IMR-90 (cell line): ENCODE measurements around the gene SPC25. TPM values are rescaled to one million over a fixed set of nuclear protein-coding genes. Genes with fewer than 3 reads are reported as not detected.

ENCODE experiments used
- ATAC-seq: fragments of 200-7000 bp; cut with Tn5 transposase; 2 replicates; pipeline ENCODE4 v1.9.1; 2020; ENCODE audit warnings: low read depth, mild to moderate bottlenecking, moderate library complexity
- BruUV-seq: library from RNA; stranded (reverse); fragments of 400-500 nt; replicated peaks from 2 replicates; lab custom pipeline; 2021; lab: Mats Ljungman, UMichigan
- CTCF ChIA-PET: fragments of 300-600 bp; formaldehyde crosslinking; extraction: SDS; loops from one replicate; lab custom pipeline; 2021; ENCODE audit warnings: antibody characterized with exemption; lab: Yijun Ruan, JAX
- POLR2A ChIA-PET: fragments of 300-600 bp; sonication (Branson Sonifier 250); formaldehyde crosslinking; loops from one replicate; lab custom pipeline; 2022; ENCODE audit warnings: antibody characterized with exemption; ENCODE audit not compliant: unreplicated experiment; lab: Charles Lee
- DNase-seq: peaks from one replicate; pipeline ENCODE4 v3.0.0; 2013
- H2AFZ ChIP-seq: replicated peaks from 2 replicates; pipeline ENCODE3; 2013; ENCODE audit warnings: low read length, mild to moderate bottlenecking; ENCODE audit not compliant: poor library complexity
- H2AK5ac ChIP-seq: 2 replicates; pipeline ENCODE4 v1.6.1; 2013; ENCODE audit warnings: low read depth, low read length, inconsistent platforms
- H2AK9ac ChIP-seq: replicated peaks from 2 replicates; pipeline ENCODE3; 2013; ENCODE audit warnings: mild to moderate bottlenecking, low read depth, low read length, moderate library complexity; ENCODE audit not compliant: poor library complexity
- H2BK120ac ChIP-seq: 2 replicates; pipeline ENCODE4 v1.6.1; 2013; ENCODE audit warnings: low read depth, low read length, inconsistent platforms
- H2BK15ac ChIP-seq: 3 replicates; pipeline ENCODE4 v1.6.1; 2013; ENCODE audit warnings: low read depth, low read length, inconsistent platforms
- H2BK20ac ChIP-seq: 2 replicates; pipeline ENCODE4 v1.6.1; 2013; ENCODE audit warnings: low read depth, mild to moderate bottlenecking, inconsistent platforms, low read length, moderate library complexity
- H2BK5ac ChIP-seq: 2 replicates; pipeline ENCODE4 v1.6.1; 2013; ENCODE audit warnings: mild to moderate bottlenecking, low read depth, low read length, inconsistent platforms; ENCODE audit not compliant: poor library complexity, severe bottlenecking
- H3K14ac ChIP-seq: replicated peaks from 2 replicates; pipeline ENCODE4 v1.6.1; 2013; ENCODE audit warnings: low read depth, low read length, inconsistent platforms
- H3K18ac ChIP-seq: 2 replicates; pipeline ENCODE4 v1.6.1; 2013; ENCODE audit warnings: low read depth, low read length, control low read depth
- H3K23ac ChIP-seq: 2 replicates; pipeline ENCODE4 v1.6.1; 2013; ENCODE audit warnings: low read depth, low read length, inconsistent platforms
- H3K27ac ChIP-seq: 2 replicates; pipeline ENCODE4 v1.5.1; 2013; ENCODE audit warnings: mild to moderate bottlenecking, control low read depth, low read length; ENCODE audit not compliant: insufficient read depth
- H3K27me3 ChIP-seq: 2 replicates; pipeline ENCODE4 v1.6.1; 2013; ENCODE audit warnings: low read length; ENCODE audit not compliant: control insufficient read depth, insufficient read depth
- H3K36me3 ChIP-seq: 2 replicates; pipeline ENCODE4 v1.6.1; 2013; ENCODE audit warnings: low read length, mixed read lengths; ENCODE audit not compliant: control insufficient read depth, insufficient read depth
- H3K4ac ChIP-seq: 2 replicates; pipeline ENCODE4 v1.6.1; 2013; ENCODE audit warnings: low read depth, low read length, inconsistent platforms
- H3K4me1 ChIP-seq: 2 replicates; pipeline ENCODE4 v1.6.1; 2013; ENCODE audit warnings: low read length, mixed read lengths; ENCODE audit not compliant: control insufficient read depth, insufficient read depth
- H3K4me2 ChIP-seq: 2 replicates; pipeline ENCODE4 v1.6.1; 2013; ENCODE audit warnings: low read depth, mild to moderate bottlenecking, control low read depth, low read length, moderate library complexity
- H3K4me3 ChIP-seq: 2 replicates; pipeline ENCODE4 v1.5.1; 2013; ENCODE audit warnings: low read depth, mild to moderate bottlenecking, control low read depth, low read length, moderate library complexity; ENCODE audit not compliant: insufficient read depth
- H3K56ac ChIP-seq: 2 replicates; pipeline ENCODE4 v1.6.1; 2013; ENCODE audit warnings: low read length, inconsistent platforms; ENCODE audit not compliant: insufficient read depth; ENCODE audit errors: extremely low read depth
- H3K79me1 ChIP-seq, 2 experiments: 2 replicates each; pipeline ENCODE4 v1.6.1; 2013; ENCODE audit warnings: low read length in 2 of 2, inconsistent platforms in 1 of 2, low read depth in 1 of 2
- H3K9ac ChIP-seq: 2 replicates; pipeline ENCODE4 v1.6.1; 2013; ENCODE audit warnings: low read depth, low read length, control low read depth
- H3K9me1 ChIP-seq: 2 replicates; pipeline ENCODE4 v1.6.1; 2013; ENCODE audit warnings: low read length, inconsistent platforms; ENCODE audit not compliant: insufficient read depth
- H3K9me3 ChIP-seq: 2 replicates; pipeline ENCODE4 v1.6.1; 2013; ENCODE audit warnings: low read length; ENCODE audit not compliant: control insufficient read depth, insufficient read depth
- H4K20me1 ChIP-seq: 2 replicates; pipeline ENCODE4 v1.6.1; 2013; ENCODE audit warnings: low read length, inconsistent platforms; ENCODE audit not compliant: insufficient read depth
- H4K5ac ChIP-seq: 2 replicates; pipeline ENCODE4 v1.6.1; 2013; ENCODE audit warnings: mild to moderate bottlenecking, low read depth, low read length, control low read depth
- H4K8ac ChIP-seq, 2 experiments: 2 replicates each; pipeline ENCODE4 v1.6.1; 2013; ENCODE audit warnings: low read depth in 2 of 2, low read length in 2 of 2, control low read depth in 1 of 2, inconsistent platforms in 1 of 2
- H4K91ac ChIP-seq: 2 replicates; pipeline ENCODE4 v1.6.1; 2013; ENCODE audit warnings: low read depth, low read length, inconsistent platforms; ENCODE audit not compliant: insufficient read depth
- BHLHE40 ChIP-seq: fragments of 150-350 bp; IDR thresholded peaks from 2 replicates; pipeline ENCODE4 v1.6.1; 2016; ENCODE audit warnings: mild to moderate bottlenecking, low read depth, low read length
- FOS ChIP-seq: fragments of 150-350 bp; IDR thresholded peaks from 2 replicates; pipeline ENCODE4 v1.6.1; 2016; ENCODE audit warnings: low read depth, low read length
- MAFK ChIP-seq: IDR thresholded peaks from 2 replicates; pipeline ENCODE4 v1.6.1; 2012; ENCODE audit warnings: low read depth, low read length, improper control_type of control experiment
- MAZ ChIP-seq: IDR thresholded peaks from 2 replicates; pipeline ENCODE4 v1.6.1; 2012; ENCODE audit warnings: low read depth, mild to moderate bottlenecking, low read length, improper control_type of control experiment, moderate library complexity, borderline replicate concordance
- NFE2L2 ChIP-seq: fragments of 150-350 bp; IDR thresholded peaks from 2 replicates; pipeline ENCODE4 v1.6.1; 2016; ENCODE audit warnings: low read depth, mild to moderate bottlenecking, low read length
- POLR2A ChIP-seq: IDR thresholded peaks from 2 replicates; pipeline ENCODE4 v1.6.1; 2012; ENCODE audit warnings: mild to moderate bottlenecking, low read depth, low read length
- RAD21 ChIP-seq: IDR thresholded peaks from 2 replicates; pipeline ENCODE4 v1.6.1; 2012; ENCODE audit warnings: low read length, improper control_type of control experiment
- RCOR1 ChIP-seq: IDR thresholded peaks from 2 replicates; pipeline ENCODE4 v1.6.1; 2012; ENCODE audit warnings: mild to moderate bottlenecking, low read length, improper control_type of control experiment; ENCODE audit not compliant: insufficient replicate concordance
- RFX5 ChIP-seq: IDR thresholded peaks from 2 replicates; pipeline ENCODE4 v1.8.0; 2012; ENCODE audit warnings: low read depth, mild to moderate bottlenecking, low read length, moderate library complexity
- SMC3 ChIP-seq: fragments of 150-350 bp; IDR thresholded peaks from 2 replicates; pipeline ENCODE4 v1.6.1; 2016; ENCODE audit warnings: low read depth, mild to moderate bottlenecking, antibody characterized with exemption, low read length, moderate library complexity
- WGBS, 2 experiments: methylation state at CpG; one replicate each; pipeline versions ENCODE4 v1.1.5 to v1.1.7; 2013; ENCODE audit warnings: missing lambda C conversion rate in 2 of 2; ENCODE audit not compliant: insufficient read length in 1 of 2; ENCODE audit errors: extremely low coverage in 2 of 2; 5-methylcytosine and 5-hydroxymethylcytosine counted together
- dilution Hi-C: fragments of 300-500 bp; cut with HindIII; formaldehyde crosslinking; loops from one replicate; pipeline ENCODE4 v1.14.3; 2018; ENCODE audit warnings: low sequenced_read_pairs; ENCODE audit not compliant: unreplicated experiment
- in situ Hi-C: fragments of 300-500 bp; cut with MboI; formaldehyde crosslinking; loops from 3 replicates; pipeline ENCODE4 v1.14.3; 2019; ENCODE audit warnings: low sequenced_read_pairs, inconsistent platforms, mixed read lengths
- intact Hi-C: fragments of 100-400 bp; cut with micrococcal nuclease; formaldehyde crosslinking; loops from 2 replicates; pipeline ENCODE4 v1.10.0; 2022
- polyA plus RNA-seq, 3 experiments: library from polyadenylated mRNA; depleted of rRNA; stranded (reverse); fragments of >200 nt; gene quantifications; 2 replicates each; pipeline ENCODE4 v1.2.3, GENCODE V29; 2012; ENCODE audit warnings: low replicate concordance in 1 of 3
- total RNA-seq: library from RNA; depleted of rRNA; stranded (reverse); fragments of >200 nt; gene quantifications from 2 replicates; pipeline ENCODE4 v1.2.3, GENCODE V29; 2012
- TF ChIP-seq, protein P1 (sequence below): fragments of 150-350 bp; IDR thresholded peaks from 2 replicates; pipeline ENCODE4 v1.6.1; 2017; ENCODE audit warnings: mild to moderate bottlenecking, antibody characterized with exemption, low read length, low read depth
- TF ChIP-seq, protein P2 (sequence below): fragments of 150-350 bp; IDR thresholded peaks from 2 replicates; pipeline ENCODE4 v1.6.1; 2016; ENCODE audit warnings: low read depth, mild to moderate bottlenecking, low read length, moderate library complexity, borderline replicate concordance

The SPC25 gene
- total and polyA plus RNA-seq, 2 of the 4 experiments (the other 2 are of a cell fraction) = 2.0 to 7.1 TPM

DNA sequence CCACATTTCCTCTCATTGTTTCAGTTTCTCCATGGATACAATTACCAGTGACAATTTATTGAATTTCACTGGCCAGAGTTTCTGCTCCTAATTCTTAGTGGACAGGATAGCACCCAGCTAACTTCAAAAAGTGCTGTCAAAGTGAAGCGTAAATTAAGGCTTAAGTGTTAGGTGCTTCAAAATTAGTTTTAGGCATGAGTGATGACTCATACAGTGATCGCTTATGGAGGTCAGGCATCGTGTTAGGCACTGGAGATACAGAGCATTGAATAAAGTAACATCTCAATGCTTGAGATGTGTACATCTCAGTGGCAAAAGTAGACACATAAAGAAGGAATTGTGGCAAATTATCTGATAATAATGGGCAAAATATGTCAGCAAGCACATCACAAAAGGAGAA is 47.0 kb downstream of the SPC25 start:
- H3K9me1 ChIP-seq = no peaks in the 10 kb centered on the region
- no peak overlapping the region for H4K5ac ChIP-seq
- intact Hi-C loops = no loop called here
- no peak overlapping the region for H2AK9ac ChIP-seq
- H4K91ac ChIP-seq = no peak overlapping the region
- no peak overlapping the region for H2AFZ ChIP-seq
- BruUV-seq = no TSS peak
- no peak overlapping the region for H3K56ac ChIP-seq
- DNase-seq (no peak), ATAC-seq (no peak)
- no peak overlapping the region for H2BK20ac ChIP-seq
- no peak overlapping the region for H2BK120ac ChIP-seq
- no peak overlapping the region for H3K9ac ChIP-seq
- no peaks in the 10 kb centered on the region for H4K20me1 ChIP-seq
- H3K4me1 ChIP-seq = no peaks in the 10 kb centered on the region
- in situ Hi-C loops = no loop called here
- dilution Hi-C loops = no loop called here
- ChIA-PET CTCF (no interaction called here), POLR2A (no interaction called here)
- H2AK5ac ChIP-seq = no peak overlapping the region
- no peak overlapping the region for H2BK15ac ChIP-seq
- H3K4me2 ChIP-seq = no peak overlapping the region
- H3K36me3 ChIP-seq = no peaks in the 10 kb centered on the region
- no peaks in the 10 kb centered on the region for H3K9me3 ChIP-seq
- no peak for TF ChIP-seq RAD21
- no peak for TF ChIP-seq SMC3
- TF ChIP-seq MAZ = no peak
- no peak for TF ChIP-seq MAFK
- TF ChIP-seq, protein P1, sequence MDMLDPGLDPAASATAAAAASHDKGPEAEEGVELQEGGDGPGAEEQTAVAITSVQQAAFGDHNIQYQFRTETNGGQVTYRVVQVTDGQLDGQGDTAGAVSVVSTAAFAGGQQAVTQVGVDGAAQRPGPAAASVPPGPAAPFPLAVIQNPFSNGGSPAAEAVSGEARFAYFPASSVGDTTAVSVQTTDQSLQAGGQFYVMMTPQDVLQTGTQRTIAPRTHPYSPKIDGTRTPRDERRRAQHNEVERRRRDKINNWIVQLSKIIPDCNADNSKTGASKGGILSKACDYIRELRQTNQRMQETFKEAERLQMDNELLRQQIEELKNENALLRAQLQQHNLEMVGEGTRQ = no peak
- TF ChIP-seq RFX5 = no peak
- no peak for TF ChIP-seq NFE2L2
- no peak for TF ChIP-seq POLR2A
- no peak for TF ChIP-seq RCOR1
- TF ChIP-seq, protein P2, sequence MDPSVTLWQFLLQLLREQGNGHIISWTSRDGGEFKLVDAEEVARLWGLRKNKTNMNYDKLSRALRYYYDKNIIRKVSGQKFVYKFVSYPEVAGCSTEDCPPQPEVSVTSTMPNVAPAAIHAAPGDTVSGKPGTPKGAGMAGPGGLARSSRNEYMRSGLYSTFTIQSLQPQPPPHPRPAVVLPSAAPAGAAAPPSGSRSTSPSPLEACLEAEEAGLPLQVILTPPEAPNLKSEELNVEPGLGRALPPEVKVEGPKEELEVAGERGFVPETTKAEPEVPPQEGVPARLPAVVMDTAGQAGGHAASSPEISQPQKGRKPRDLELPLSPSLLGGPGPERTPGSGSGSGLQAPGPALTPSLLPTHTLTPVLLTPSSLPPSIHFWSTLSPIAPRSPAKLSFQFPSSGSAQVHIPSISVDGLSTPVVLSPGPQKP = no peak
- TF ChIP-seq FOS = no peak
- TF ChIP-seq BHLHE40 = no peak
- 100% methylated on average over 1 of the region's 3 CpGs; no CpG with 5 or more reads in 1 of the 2 experiments for whole genome bisulfite sequencing, 2 experiments
- H3K4me3 ChIP-seq = no peak overlapping the region
- no peak overlapping the region for H4K8ac ChIP-seq
- no peak overlapping the region for H3K18ac ChIP-seq
- H3K79me1 ChIP-seq = no peaks in the 10 kb centered on the region
- no peaks in the 10 kb centered on the region for H3K27me3 ChIP-seq
- H3K23ac ChIP-seq = no peak overlapping the region
- no peak overlapping the region for H3K27ac ChIP-seq
- no peak overlapping the region for H3K4ac ChIP-seq
- no peak overlapping the region for H2BK5ac ChIP-seq
- H3K14ac ChIP-seq = no peak overlapping the region
